WTC11 (cell line): ENCODE data around the gene ACP1.

Source experiments
- CREB1 ChIP-seq: sonication (generic); formaldehyde crosslinking; IDR thresholded peaks from 2 replicates; pipeline ENCODE4 v1.8.0; 2023; ENCODE audit warnings: mild to moderate bottlenecking, missing genetic modification reagents
- RELA ChIP-seq: sonication (generic); formaldehyde crosslinking; IDR thresholded peaks from 2 replicates; pipeline ENCODE4 v1.8.1; 2022; ENCODE audit warnings: missing genetic modification reagents, mild to moderate bottlenecking, borderline replicate concordance
- TF ChIP-seq, protein P1 (sequence below): sonication (generic); formaldehyde crosslinking; IDR thresholded peaks from 2 replicates; pipeline ENCODE4 v1.8.0; 2022; ENCODE audit warnings: missing genetic modification reagents
- TF ChIP-seq, protein P2 (sequence below): fragments of 200-600 bp; IDR thresholded peaks from 2 replicates; pipeline ENCODE4 v1.8.0; 2022; ENCODE audit warnings: antibody characterized with exemption

DNA sequence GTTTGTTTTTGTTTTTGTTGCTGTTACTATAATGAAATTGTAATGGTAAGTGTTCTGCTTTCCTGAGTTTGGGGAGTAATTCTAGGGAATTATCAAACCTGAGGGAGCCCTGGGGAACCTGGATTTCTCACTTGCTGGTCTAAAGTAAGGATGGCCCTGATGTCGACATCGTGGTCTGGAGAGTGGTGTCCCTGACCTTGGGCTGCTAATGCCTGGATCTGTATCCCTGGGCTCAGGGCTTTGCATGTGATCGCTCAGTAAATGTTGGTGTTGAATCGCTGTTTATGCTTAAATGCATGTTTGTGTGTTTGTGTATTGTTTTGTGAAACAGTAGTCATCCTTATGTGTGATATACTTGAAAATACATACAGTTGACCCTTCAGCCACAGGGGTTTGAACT, 6.1 kb downstream of the ACP1 start:
- TF ChIP-seq, protein P1, sequence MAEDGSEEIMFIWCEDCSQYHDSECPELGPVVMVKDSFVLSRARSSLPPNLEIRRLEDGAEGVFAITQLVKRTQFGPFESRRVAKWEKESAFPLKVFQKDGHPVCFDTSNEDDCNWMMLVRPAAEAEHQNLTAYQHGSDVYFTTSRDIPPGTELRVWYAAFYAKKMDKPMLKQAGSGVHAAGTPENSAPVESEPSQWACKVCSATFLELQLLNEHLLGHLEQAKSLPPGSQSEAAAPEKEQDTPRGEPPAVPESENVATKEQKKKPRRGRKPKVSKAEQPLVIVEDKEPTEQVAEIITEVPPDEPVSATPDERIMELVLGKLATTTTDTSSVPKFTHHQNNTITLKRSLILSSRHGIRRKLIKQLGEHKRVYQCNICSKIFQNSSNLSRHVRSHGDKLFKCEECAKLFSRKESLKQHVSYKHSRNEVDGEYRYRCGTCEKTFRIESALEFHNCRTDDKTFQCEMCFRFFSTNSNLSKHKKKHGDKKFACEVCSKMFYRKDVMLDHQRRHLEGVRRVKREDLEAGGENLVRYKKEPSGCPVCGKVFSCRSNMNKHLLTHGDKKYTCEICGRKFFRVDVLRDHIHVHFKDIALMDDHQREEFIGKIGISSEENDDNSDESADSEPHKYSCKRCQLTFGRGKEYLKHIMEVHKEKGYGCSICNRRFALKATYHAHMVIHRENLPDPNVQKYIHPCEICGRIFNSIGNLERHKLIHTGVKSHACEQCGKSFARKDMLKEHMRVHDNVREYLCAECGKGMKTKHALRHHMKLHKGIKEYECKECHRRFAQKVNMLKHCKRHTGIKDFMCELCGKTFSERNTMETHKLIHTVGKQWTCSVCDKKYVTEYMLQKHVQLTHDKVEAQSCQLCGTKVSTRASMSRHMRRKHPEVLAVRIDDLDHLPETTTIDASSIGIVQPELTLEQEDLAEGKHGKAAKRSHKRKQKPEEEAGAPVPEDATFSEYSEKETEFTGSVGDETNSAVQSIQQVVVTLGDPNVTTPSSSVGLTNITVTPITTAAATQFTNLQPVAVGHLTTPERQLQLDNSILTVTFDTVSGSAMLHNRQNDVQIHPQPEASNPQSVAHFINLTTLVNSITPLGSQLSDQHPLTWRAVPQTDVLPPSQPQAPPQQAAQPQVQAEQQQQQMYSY (CRISPR knock-in tag): no peak
- TF ChIP-seq, protein P2, sequence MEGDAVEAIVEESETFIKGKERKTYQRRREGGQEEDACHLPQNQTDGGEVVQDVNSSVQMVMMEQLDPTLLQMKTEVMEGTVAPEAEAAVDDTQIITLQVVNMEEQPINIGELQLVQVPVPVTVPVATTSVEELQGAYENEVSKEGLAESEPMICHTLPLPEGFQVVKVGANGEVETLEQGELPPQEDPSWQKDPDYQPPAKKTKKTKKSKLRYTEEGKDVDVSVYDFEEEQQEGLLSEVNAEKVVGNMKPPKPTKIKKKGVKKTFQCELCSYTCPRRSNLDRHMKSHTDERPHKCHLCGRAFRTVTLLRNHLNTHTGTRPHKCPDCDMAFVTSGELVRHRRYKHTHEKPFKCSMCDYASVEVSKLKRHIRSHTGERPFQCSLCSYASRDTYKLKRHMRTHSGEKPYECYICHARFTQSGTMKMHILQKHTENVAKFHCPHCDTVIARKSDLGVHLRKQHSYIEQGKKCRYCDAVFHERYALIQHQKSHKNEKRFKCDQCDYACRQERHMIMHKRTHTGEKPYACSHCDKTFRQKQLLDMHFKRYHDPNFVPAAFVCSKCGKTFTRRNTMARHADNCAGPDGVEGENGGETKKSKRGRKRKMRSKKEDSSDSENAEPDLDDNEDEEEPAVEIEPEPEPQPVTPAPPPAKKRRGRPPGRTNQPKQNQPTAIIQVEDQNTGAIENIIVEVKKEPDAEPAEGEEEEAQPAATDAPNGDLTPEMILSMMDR: no peak
- no peak for TF ChIP-seq RELA (CRISPR knock-in tag)
- no peak for TF ChIP-seq CREB1 (CRISPR knock-in tag)
